B cell (primary cell): ENCODE results near the gene GIPC1. TPM values are rescaled to one million over a fixed set of nuclear protein-coding genes. Genes with fewer than 3 reads are reported as not detected.

Source experiments
- ATAC-seq: fragments of 200-7000 bp; cut with Tn5 transposase; one replicate; pipeline ENCODE4 v1.10.0; 2021; ENCODE audit warnings: low read depth, mild to moderate bottlenecking, moderate number of reproducible peaks, moderate library complexity
- CTCF ChIA-PET: fragments of 350-600 bp; sonication (Branson Sonifier 250); formaldehyde crosslinking; loops from one replicate; lab custom pipeline; 2021; ENCODE audit warnings: antibody characterized with exemption, inconsistent platforms; lab: Charles Lee
- POLR2A ChIA-PET: fragments of 350-600 bp; sonication (Branson Sonifier 250); formaldehyde crosslinking; loops from one replicate; lab custom pipeline; 2021; ENCODE audit warnings: antibody characterized with exemption; lab: Charles Lee
- DNase-seq: peaks from one replicate; pipeline ENCODE4 v3.0.0; 2013
- H2AFZ ChIP-seq: 2 replicates; pipeline ENCODE4 v1.6.1; 2012; ENCODE audit warnings: mild to moderate bottlenecking, low read depth, low read length; ENCODE audit not compliant: insufficient read depth, poor library complexity, severe bottlenecking
- H3K27ac ChIP-seq, 2 donors: 1 replicate in 1 of 2; 2 replicates in 1 of 2; pipeline ENCODE4 v1.5.1; 2012 to 2013; ENCODE audit warnings: low read length in 2 of 2, mild to moderate bottlenecking in 2 of 2, moderate library complexity in 1 of 2
- H3K27me3 ChIP-seq, 4 experiments: fragments of 200-600 bp in 1 of 4; sonication (generic) in 1 of 4; replicated peaks in 1 of 4; 1 replicate in 2 of 4; 2 replicates in 2 of 4; pipeline versions ENCODE4 v1.6.1 to v1.7.0; 2013 to 2016; ENCODE audit warnings: low read length in 3 of 4, mild to moderate bottlenecking in 2 of 4, mixed read lengths in 1 of 4, moderate library complexity in 1 of 4; ENCODE audit not compliant: insufficient read depth in 4 of 4, control insufficient read depth in 3 of 4; ENCODE audit errors: control extremely low read depth in 1 of 4
- H3K36me3 ChIP-seq, 2 experiments: replicated peaks in 1 of 2; 1 replicate in 1 of 2; 2 replicates in 1 of 2; pipeline versions ENCODE4 v1.6.1 to v1.7.1; 2013; ENCODE audit warnings: low read length in 1 of 2; ENCODE audit not compliant: insufficient read depth in 2 of 2, control insufficient read depth in 1 of 2; ENCODE audit errors: control extremely low read depth in 1 of 2, extremely low read depth in 1 of 2
- H3K4me1 ChIP-seq, 2 donors: fragments of 200-600 bp in 1 of 2; sonication (generic) in 1 of 2; 1 replicate in 1 of 2; 2 replicates in 1 of 2; pipeline versions ENCODE4 v1.5.1 to v1.6.1; 2013 to 2017; ENCODE audit warnings: low read length in 2 of 2; ENCODE audit not compliant: control insufficient read depth in 2 of 2, insufficient read depth in 2 of 2
- H3K4me2 ChIP-seq: replicated peaks from 2 replicates; pipeline ENCODE3; 2012; ENCODE audit warnings: mild to moderate bottlenecking, low read depth, low read length; ENCODE audit not compliant: poor library complexity, severe bottlenecking
- H3K4me3 ChIP-seq, 5 experiments: fragments of 200-600 bp in 1 of 5; sonication (generic) in 1 of 5; 1 replicate in 3 of 5; 2 replicates in 2 of 5; pipeline versions ENCODE4 v1.5.1 to v1.7.0; 2011 to 2016; ENCODE audit warnings: low read length in 4 of 5, mild to moderate bottlenecking in 4 of 5, low read depth in 2 of 5, control low read depth in 1 of 5, moderate library complexity in 1 of 5; ENCODE audit not compliant: insufficient read depth in 1 of 5; ENCODE audit errors: control extremely low read depth in 1 of 5, extremely low read depth in 1 of 5
- H3K79me2 ChIP-seq: fragments of 200-600 bp; sonication (generic); one replicate; pipeline ENCODE4 v1.6.0; 2016; ENCODE audit warnings: low read length; ENCODE audit not compliant: control insufficient read depth, insufficient read depth
- H3K9ac ChIP-seq: fragments of 200-600 bp; sonication (generic); 2 replicates; pipeline ENCODE4 v1.6.1; 2017; ENCODE audit warnings: mild to moderate bottlenecking, low read length, moderate library complexity
- H3K9me3 ChIP-seq, 3 donors: one replicate each; pipeline versions ENCODE4 v1.6.1 to v1.7.1; 2013; ENCODE audit warnings: low read length in 2 of 3; ENCODE audit not compliant: control insufficient read depth in 2 of 3, insufficient read depth in 1 of 3; ENCODE audit errors: control extremely low read depth in 1 of 3
- H4K20me1 ChIP-seq: 2 replicates; pipeline ENCODE4 v1.6.0; 2012; ENCODE audit warnings: mild to moderate bottlenecking, low read length; ENCODE audit not compliant: insufficient read depth, control insufficient read depth, poor library complexity, severe bottlenecking
- H3K27ac Mint-ChIP-seq: one replicate; pipeline ENCODE4 v1.8.0; 2021; ENCODE audit warnings: mixed read lengths
- H3K27me3 Mint-ChIP-seq: one replicate; pipeline ENCODE4 v1.8.0; 2021; ENCODE audit warnings: mixed read lengths
- H3K4me1 Mint-ChIP-seq: one replicate; pipeline ENCODE4 v1.8.0; 2021; ENCODE audit warnings: mixed read lengths
- H3K4me3 Mint-ChIP-seq: one replicate; pipeline ENCODE4 v1.8.0; 2021; ENCODE audit warnings: mixed read lengths
- H3K9me3 Mint-ChIP-seq: one replicate; pipeline ENCODE4 v1.8.0; 2022; ENCODE audit warnings: mixed read lengths; ENCODE audit not compliant: insufficient read depth
- CTCF ChIP-seq: fragments of 200-600 bp; IDR thresholded peaks from one replicate; pipeline ENCODE4 v1.8.0; 2022; ENCODE audit warnings: antibody characterized with exemption, mild to moderate bottlenecking
- EZH2 ChIP-seq: IDR thresholded peaks from 2 replicates; pipeline ENCODE4 v1.6.1; 2012; ENCODE audit warnings: borderline replicate concordance, low read depth, mild to moderate bottlenecking, moderate library complexity, low read length; ENCODE audit not compliant: insufficient read depth, poor library complexity, severe bottlenecking
- WGBS: methylation state at CpG from one replicate; pipeline ENCODE4 v1.1.5; 2013; ENCODE audit warnings: missing lambda C conversion rate; ENCODE audit not compliant: insufficient coverage; 5-methylcytosine and 5-hydroxymethylcytosine counted together
- intact Hi-C: fragments of 100-400 bp; cut with micrococcal nuclease; formaldehyde crosslinking; loops from one replicate; pipeline ENCODE4 v1.10.0; 2022
- polyA plus RNA-seq: library from polyadenylated mRNA; depleted of rRNA; stranded (reverse); fragments of >200 nt; gene quantifications from 2 replicates; pipeline ENCODE4 v1.2.3, GENCODE V29; 2012
- total RNA-seq, 2 donors: library from RNA; stranded (reverse); fragments of 120-200 nt in 1 of 2; gene quantifications; 1 replicate in 1 of 2; 2 replicates in 1 of 2; pipeline versions ENCODE4 v1.2.3 to v1.2.4, GENCODE V29; 2013 to 2022

Gene GIPC1
- total and polyA plus RNA-seq, 2 donors (not counting 1 experiment from before 2014, with no cell fraction given) = 11.3 to 12.0 TPM

GRCh38 chr19:14528419-14529253 lies 32.7 kb upstream of the GIPC1 start:
- H3K9ac ChIP-seq = peak overlapping the region; percentile 90
- peaks cover 38% of the 10 kb centered on the region for H3K79me2 ChIP-seq
- 36% methylated on average over 33 of the region's 39 CpGs for WGBS
- H3K4me1 Mint-ChIP-seq = peaks cover 31% of the 10 kb centered on the region
- H2AFZ ChIP-seq = peak overlapping the region; percentile 92
- no peaks in the 10 kb centered on the region for H3K9me3 ChIP-seq
- H3K4me3 ChIP-seq = peak overlapping the region; percentile 44 to 82 (median 60)
- no peaks in the 10 kb centered on the region for H3K27me3 Mint-ChIP-seq
- intact Hi-C loops = loop anchor here (1.0 kb wide), 5 partner anchors 10 to 161 kb away; partner anchors contain the start of genes DDX39A, DNAJB1 and NDUFB7
- H3K4me2 ChIP-seq = peak overlapping the region; percentile 92
- no peaks in the 10 kb centered on the region for H3K9me3 Mint-ChIP-seq
- peaks cover 11% of the 10 kb centered on the region for H4K20me1 ChIP-seq
- no peak for DNase-seq
- no peak for ATAC-seq
- TF ChIP-seq CTCF = no peak
- TF ChIP-seq EZH2 = no peak
- H3K27me3 ChIP-seq = no peaks in the 10 kb centered on the region
- peak overlapping the region; percentile 95 for H3K27ac Mint-ChIP-seq
- ChIA-PET CTCF (interaction anchor here (1.3 kb wide), 1 partner anchor 10 kb away, joined by 3 read pairs; the partner anchor contains the start of gene DNAJB1), POLR2A (interaction anchor here (1.4 kb wide), 1 partner anchor 11 kb away, joined by 13 read pairs; the partner anchor contains the start of gene DNAJB1)
- H3K27ac ChIP-seq = peak overlapping the region; percentile 56 to 86
- peak overlapping the region; percentile 91 for H3K4me3 Mint-ChIP-seq
- peaks cover 19 to 29% of the 10 kb centered on the region in 2 donors for H3K4me1 ChIP-seq
- H3K36me3 ChIP-seq = peaks cover 0 to 1% of the 10 kb centered on the region in 2 experiments

DNA sequence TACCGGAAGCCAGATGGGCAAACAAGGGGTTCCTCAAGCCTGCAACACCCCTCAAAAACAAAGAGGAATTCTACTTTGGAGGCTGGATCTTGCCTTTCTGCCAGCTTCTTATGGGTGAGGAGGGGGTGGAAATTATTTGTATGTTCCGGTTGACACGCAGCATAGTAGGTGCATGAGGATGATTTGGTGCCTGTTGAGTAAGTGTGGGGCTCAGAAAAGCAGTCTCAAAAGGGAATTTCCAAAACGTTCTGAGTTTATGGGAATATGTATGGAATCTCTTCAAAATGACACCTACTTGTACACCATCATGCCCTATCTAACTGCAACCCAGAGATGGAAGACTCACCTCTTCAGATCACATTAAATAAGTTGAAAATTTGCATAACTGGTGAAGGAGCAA lies 30.5 kb upstream of the GIPC1 start:
- no peak overlapping the region for H3K9ac ChIP-seq
- H3K79me2 ChIP-seq = peaks cover 16% of the 10 kb centered on the region
- Mint-ChIP-seq H3K4me3 (peak overlapping the region; percentile 16), H3K4me1 (peaks cover 36% of the 10 kb centered on the region), H3K27ac (no peak overlapping the region), H3K27me3 (no peaks in the 10 kb centered on the region), H3K9me3 (no peaks in the 10 kb centered on the region)
- H3K4me3 ChIP-seq = no peak overlapping the region
- H3K27ac ChIP-seq = no peak overlapping the region
- no peaks in the 10 kb centered on the region for H3K9me3 ChIP-seq
- intact Hi-C loops = no loop called here
- WGBS = no CpG with 5 or more reads among the region's 4 CpGs
- CTCF ChIA-PET = interaction anchor here (0.5 to 1.6 kb wide), 5 partner anchors 21 to 249 kb away, joined by 3 to 8 read pairs (median 3); no protein-coding TSS in a partner anchor
- TF ChIP-seq EZH2 (no peak), CTCF (no peak)
- peaks cover 3% of the 10 kb centered on the region for H4K20me1 ChIP-seq
- H3K4me2 ChIP-seq = no peak overlapping the region
- POLR2A ChIA-PET = no interaction called here
- no peak for DNase-seq
- no peaks in the 10 kb centered on the region for H3K27me3 ChIP-seq
- H3K36me3 ChIP-seq = no peaks in the 10 kb centered on the region
- H3K4me1 ChIP-seq = peaks cover 37 to 41% of the 10 kb centered on the region in 2 donors
- no peak overlapping the region for H2AFZ ChIP-seq
- no peak for ATAC-seq
